ENCODE results near the gene DGUOK. TPM values are rescaled to one million over a fixed set of nuclear protein-coding genes. Genes with fewer than 3 reads are reported as not detected.
"Not testable (repeated sequence)": the region's sequence is repeated elsewhere in the genome, so short reads cannot be mapped to it uniquely, and the experiment has no call there.

DGUOK gene
- total RNA-seq (ENCODE audit: low replicate concordance), result 15.3 and 57.7 TPM in 2 replicates

- no peak for TF ChIP-seq CTCF (IDR thresholded peaks at IDR 0.05; ENCODE audit: insufficient read depth, low read length)
- H3K4me3 ChIP-seq (ENCODE audit: low read depth, low read length), result peak within 1 kb of the TSS; percentile 86
- peak; percentile 100 for DNase-seq (ENCODE audit: low read depth)
These were observed at the start of gene DGUOK for GRCh38 chr2:73926493-73927327. Gene DGUOK (plus strand): TSS chr2:73926880. CDS start chr2:73926911, 31 bp downstream.

- TF ChIP-seq CTCF (IDR thresholded peaks at IDR 0.05; ENCODE audit: insufficient read depth, low read length), result no peak
- no peak for DNase-seq (ENCODE audit: low read depth)
- no peak overlapping the region for H3K4me3 ChIP-seq (ENCODE audit: low read depth, low read length)
These were observed 49.4 kb upstream of the DGUOK start for GRCh38 chr2:73877071-73877802.

- not testable (repeated sequence) for DNase-seq (ENCODE audit: low read depth); H3K4me3 ChIP-seq (ENCODE audit: low read depth, low read length)
These were observed 48.7 kb upstream of the DGUOK start for GRCh38 chr2:73877984-73878383.

DNA sequence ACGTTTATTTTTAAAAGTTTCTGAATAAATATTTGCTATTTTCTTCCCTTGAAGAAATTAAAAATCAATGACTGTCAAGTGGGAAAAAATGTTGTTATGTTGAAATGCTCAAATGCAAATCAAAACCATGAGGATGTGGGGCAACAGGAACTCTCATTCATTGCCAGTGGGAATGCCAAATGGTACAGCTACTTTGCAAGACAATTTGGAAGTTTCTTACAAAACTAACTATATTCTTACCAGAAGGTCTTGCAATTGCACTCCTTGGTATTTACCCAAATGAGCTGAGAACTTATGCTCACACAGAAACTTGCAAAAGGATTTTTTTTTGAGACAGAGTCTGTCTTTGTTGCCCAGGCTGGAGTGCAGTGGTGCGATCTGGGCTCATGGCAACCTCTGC is 41.3 kb upstream of the DGUOK start:
- no peak for DNase-seq (ENCODE audit: low read depth)

GRCh38 chr2:73886357-73886756 is 40.3 kb upstream of the DGUOK start:
- TF ChIP-seq CTCF (IDR thresholded peaks at IDR 0.05; ENCODE audit: insufficient read depth, low read length), result no peak
- H3K4me3 ChIP-seq (ENCODE audit: low read depth, low read length), result no peak overlapping the region

More for the DNA sequence above, 41.3 kb upstream of the DGUOK start:
- no peak overlapping the region for H3K4me3 ChIP-seq (ENCODE audit: low read depth, low read length)
- no peak for TF ChIP-seq CTCF (IDR thresholded peaks at IDR 0.05; ENCODE audit: insufficient read depth, low read length)

GRCh38 chr2:73887596-73888353 is 38.9 kb upstream of the DGUOK start:
- H3K4me3 ChIP-seq (ENCODE audit: low read depth, low read length); DNase-seq (ENCODE audit: low read depth): not testable (repeated sequence)

More at GRCh38 chr2:73886357-73886756, 40.3 kb upstream of the DGUOK start:
- DNase-seq (ENCODE audit: low read depth), result no peak

DNA sequence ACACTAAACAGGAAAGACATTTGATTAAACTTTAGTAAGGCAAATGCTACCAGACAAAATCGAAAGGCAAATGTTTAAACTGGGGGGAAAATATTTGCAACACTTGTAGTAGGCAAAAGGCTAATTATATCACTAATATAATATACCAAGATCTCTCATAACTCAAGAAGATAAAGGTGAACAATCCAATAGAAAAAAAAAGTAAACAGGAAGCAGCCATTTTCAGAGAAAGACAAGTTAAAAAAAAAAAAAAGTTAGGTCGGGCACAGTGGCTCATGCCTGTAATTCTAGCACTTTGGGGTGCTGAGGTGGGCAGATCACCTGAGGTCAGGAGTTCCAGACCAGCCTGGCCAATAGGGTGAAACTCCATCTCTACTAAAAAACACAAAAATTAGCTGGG is 38.3 kb upstream of the DGUOK start:
- DNase-seq (ENCODE audit: low read depth), result no peak
- no peak for TF ChIP-seq CTCF (IDR thresholded peaks at IDR 0.05; ENCODE audit: insufficient read depth, low read length)

More for the DNA sequence above, 38.3 kb upstream of the DGUOK start:
- H3K4me3 ChIP-seq (ENCODE audit: low read depth, low read length), result no peak overlapping the region
